ENCODE data around the gene ACTA1. TPM values are rescaled to one million over a fixed set of nuclear protein-coding genes. Genes with fewer than 3 reads are reported as not detected.

Gene ACTA1
- total and polyA plus RNA-seq, 2 of the 8 experiments (the other 6 are each of a cell fraction or from before 2014, with no cell fraction given): 23.5 to 58.2 TPM

DNA sequence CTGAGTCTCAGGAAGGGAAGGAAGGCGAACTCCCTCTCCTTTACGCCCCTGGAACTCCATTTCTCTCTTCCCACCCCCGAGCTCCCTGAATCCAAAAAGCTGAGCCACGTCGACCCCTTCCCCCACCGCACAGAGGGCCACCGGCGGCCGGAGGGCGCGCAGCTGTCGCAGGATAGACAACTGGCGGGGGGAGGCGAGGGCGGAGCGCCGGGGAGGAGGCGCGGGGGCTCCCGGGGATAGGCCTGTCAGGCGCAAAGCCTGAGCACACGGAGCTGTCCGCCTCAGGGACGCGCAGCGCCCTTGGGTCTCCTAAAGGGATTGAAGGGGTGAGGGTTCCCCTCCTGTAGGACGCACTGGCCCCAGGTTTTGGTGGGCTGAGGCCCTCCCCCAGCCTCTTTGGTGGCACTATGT, 752 bp upstream of the ACTA1 start:
- Histone ChIP-seq H2BK120ac (replicated peaks; ENCODE audit: low read depth, low read length) (no peak overlapping the region), H2BK20ac (ENCODE audit: low read length) (no peak overlapping the region), H3K36me3 (ENCODE audit: control insufficient read depth in 2 of 4, insufficient read depth in 4 of 4, low read length in 3 of 4) (peaks cover 0 to under 1% (median 0%) of the 10 kb centered on the region in 4 experiments; a peak in 1 of 8 replicates), H2AK5ac (ENCODE audit: low read depth, low read length) (no peak overlapping the region), H2AFZ (ENCODE audit: low read length) (peak overlapping the region; percentile 66; the same call in 1 of the 2 replicates), H4K91ac (replicated peaks; ENCODE audit: insufficient read length, low read length) (no peak overlapping the region), H3K4me1 (replicated peaks in 1 of 4; ENCODE audit: control insufficient read depth in 3 of 4, insufficient read depth in 4 of 4, low read length in 3 of 4) (peaks cover 0 to 18% (median 10%) of the 10 kb centered on the region in 4 experiments; a peak in 6 of 7 replicates), H3K4me2 (ENCODE audit: insufficient read depth in 1 of 2, low read depth in 2 of 2, low read length in 2 of 2) (peak overlapping the region; percentile 76), H2BK12ac (ENCODE audit: low read depth, low read length) (peak overlapping the region; percentile 75; the same call in 1 of the 2 replicates), H3K56ac (replicated peaks; ENCODE audit: insufficient read length, low read depth, low read length) (no peak overlapping the region), H3K27me3 (replicated peaks in 1 of 4; ENCODE audit: control insufficient read depth in 3 of 4, extremely low read depth in 1 of 4, insufficient read depth in 3 of 4, low read length in 3 of 4) (peaks cover 35 to 63% (median 58%) of the 10 kb centered on the region in 4 experiments), H3K4me3 (ENCODE audit: extremely low read depth in 1 of 4, insufficient read depth in 2 of 4, low read depth in 3 of 4, low read length in 4 of 4) (peak overlapping the region; percentile 30 to 64 (median 40)), H2BK5ac (ENCODE audit: low read depth, low read length) (peak overlapping the region; percentile 49; the same call in 1 of the 2 replicates), H4K20me1 (replicated peaks in 1 of 2; ENCODE audit: control insufficient read depth in 1 of 2, insufficient read depth in 2 of 2, low read length in 2 of 2) (peaks cover 0 to 5% of the 10 kb centered on the region in 2 experiments), H3K79me2 (ENCODE audit: control insufficient read depth in 1 of 2, insufficient read depth in 2 of 2, low read length in 2 of 2) (no peaks in the 10 kb centered on the region), H3K9ac (replicated peaks in 1 of 4; ENCODE audit: extremely low read depth in 1 of 4, low read depth in 3 of 4, low read length in 3 of 4) (peak overlapping the region in 2 of 4 experiments; percentile 24 to 51; a peak in 2 of 7 replicates), H3K4ac (replicated peaks; ENCODE audit: insufficient read length, low read depth, low read length) (no peak overlapping the region), H3K79me1 (ENCODE audit: low read depth, low read length) (no peaks in the 10 kb centered on the region; the same call in 1 of the 2 replicates), H3K9me3 (ENCODE audit: insufficient read depth in 2 of 2, low read depth in 1 of 2, low read length in 1 of 2) (no peaks in the 10 kb centered on the region), H2BK15ac (ENCODE audit: low read length) (0 out of 2 replicates have a peak overlapping the region, but pooled peaks have one; percentile 81), H4K8ac (ENCODE audit: extremely low read depth, insufficient read depth, low read length) (no peak overlapping the region), H3K23ac (ENCODE audit: insufficient read length) (no peak overlapping the region), H3K18ac (ENCODE audit: extremely low read depth, low read length) (peak overlapping the region; percentile 64), H3K27ac (ENCODE audit: low read depth, low read length) (no peak overlapping the region), H4K5ac (ENCODE audit: insufficient read length, low read depth, low read length) (no peak overlapping the region), H3K14ac (ENCODE audit: insufficient read length) (no peak overlapping the region), H3K23me2 (ENCODE audit: low read depth, low read length) (peaks cover 7% of the 10 kb centered on the region)
- FAIRE-seq: no peak
- ChIA-PET POLR2A (ENCODE audit: partially characterized antibody) (interaction anchor here (0.7 to 6.1 kb wide), 14 partner anchors 8 to 978 kb away, joined by 3 to 48 read pairs (median 3); partner anchors contain the start of gene NUP133), CTCF (ENCODE audit: partially characterized antibody) (interaction anchor here (0.6 to 3.7 kb wide), 6 partner anchors 18 to 916 kb away, joined by 3 to 10 read pairs (median 4); no protein-coding TSS in a partner anchor)
- DNase-seq (ENCODE audit: low read depth in 1 of 2, low spot score in 2 of 2): peak in 1 of 2 experiments; percentile 79
- TF ChIP-seq TAF7 (optimal IDR thresholded peaks at IDR 0.05; ENCODE audit: borderline replicate concordance, low read depth, low read length) (no peak), SIN3A (conservative IDR thresholded peaks at IDR 0.05 in 1 of 2, IDR thresholded peaks at IDR 0.05 in 1 of 2; ENCODE audit: low read depth in 1 of 2, low read length in 2 of 2) (0 out of 4 replicates have a peak, but pooled peaks of 1 of the 2 experiments have one; percentile 53), MAFK (IDR thresholded peaks at IDR 0.05; ENCODE audit: low read depth, low read length) (no peak), CTBP2 (IDR thresholded peaks at IDR 0.05; ENCODE audit: borderline replicate concordance, insufficient read depth, insufficient read length, low read length) (peak; percentile 2), TCF12 (IDR thresholded peaks at IDR 0.05; ENCODE audit: low read depth, low read length) (0 out of 2 replicates have a peak, but pooled peaks have one; percentile 48), KDM4A (IDR thresholded peaks at IDR 0.05; ENCODE audit: low read depth, low read length, severe bottlenecking) (peak; percentile 69)
- 2% methylated on average over 16 of the region's 27 CpGs; no CpG with 5 or more reads in 1 of the 2 experiments for WGBS, 2 experiments (ENCODE audit: extremely low coverage in 1 of 2, insufficient coverage in 1 of 2, insufficient read length in 1 of 2, insufficient replicate concordance in 2 of 2, low coverage in 1 of 2, low lambda C conversion rate in 2 of 2, missing lambda C conversion rate in 1 of 2)

Data from H1 (cell line).